SK-N-SH (cell line): ENCODE measurements around the gene CKS1B. TPM values are rescaled to one million over a fixed set of nuclear protein-coding genes. Genes with fewer than 3 reads are reported as not detected.
A peak's percentile ranks its signal among the peaks of the same experiment; 100 is the strongest.

ENCODE experiments used
- CTCF ChIA-PET: fragments of 300-600, 350-600 bp; formaldehyde crosslinking; extraction: SDS; loops from one replicate; lab custom pipeline; 2021; lab: Yijun Ruan, JAX
- POLR2A ChIA-PET: fragments of 350-600 bp; sonication (Branson Sonifier 250); formaldehyde crosslinking; extraction: SDS; loops from one replicate; lab custom pipeline; 2020; ENCODE audit warnings: antibody characterized with exemption, inconsistent platforms; lab: Yijun Ruan, JAX
- DNase-seq: peaks from one replicate; pipeline ENCODE4 v3.0.0; 2012
- H2AFZ ChIP-seq: fragments of 200-600 bp; sonication (generic); 2 replicates; pipeline ENCODE4 v1.8.1; 2016; ENCODE audit warnings: antibody characterized with exemption, mild to moderate bottlenecking, low read depth
- H3F3A ChIP-seq: fragments of 200-600 bp; sonication (generic); replicated peaks from 2 replicates; pipeline ENCODE3; 2016; ENCODE audit warnings: antibody characterized with exemption, mild to moderate bottlenecking; ENCODE audit not compliant: insufficient read depth
- H3K27ac ChIP-seq, 2 experiments: fragments of 200-500 bp in 1 of 2; fragments of 200-600 bp in 1 of 2; sonication (Bioruptor generic) in 1 of 2; sonication (generic), shearing (Covaris generic) in 1 of 2; 2 replicates each; pipeline versions ENCODE4 v1.5.1 to v1.6.1; 2014 to 2016; ENCODE audit warnings: low read depth in 2 of 2, inconsistent platforms in 1 of 2, low read length in 1 of 2, mild to moderate bottlenecking in 1 of 2, mixed read lengths in 1 of 2
- H3K27me3 ChIP-seq: fragments of 200-600 bp; sonication (generic), shearing (Covaris generic); 2 replicates; pipeline ENCODE4 v1.6.1; 2016; ENCODE audit warnings: mixed run types; ENCODE audit not compliant: insufficient read depth
- H3K36me3 ChIP-seq, 2 experiments: fragments of 200-500 bp in 1 of 2; fragments of 200-600 bp in 1 of 2; sonication (Bioruptor generic) in 1 of 2; sonication (generic) in 1 of 2; replicated peaks in 1 of 2; 2 replicates each; pipeline versions ENCODE3 to v1.5.1; 2014 to 2016; ENCODE audit warnings: low read length in 1 of 2, mild to moderate bottlenecking in 1 of 2; ENCODE audit not compliant: insufficient read depth in 2 of 2, control insufficient read depth in 1 of 2
- H3K4me1 ChIP-seq, 2 experiments: fragments of 200-500 bp in 1 of 2; fragments of 200-600 bp in 1 of 2; sonication (Bioruptor generic) in 1 of 2; sonication (generic), shearing (Covaris generic) in 1 of 2; 2 replicates each; pipeline versions ENCODE4 v1.5.1 to v1.6.1; 2014 to 2016; ENCODE audit warnings: low read depth in 1 of 2, low read length in 1 of 2, mixed run types in 1 of 2; ENCODE audit not compliant: insufficient read depth in 2 of 2, control insufficient read depth in 1 of 2
- H3K4me2 ChIP-seq: fragments of 200-600 bp; sonication (generic), shearing (Covaris generic); 2 replicates; pipeline ENCODE4 v1.6.1; 2017; ENCODE audit warnings: mixed run types
- H3K4me3 ChIP-seq, 2 experiments: fragments of 200-500 bp in 1 of 2; fragments of 200-600 bp in 1 of 2; sonication (Bioruptor generic) in 1 of 2; sonication (generic), shearing (Covaris generic) in 1 of 2; 2 replicates each; pipeline versions ENCODE4 v1.5.1 to v1.8.1; 2014 to 2016; ENCODE audit warnings: low read depth in 2 of 2, inconsistent platforms in 1 of 2, low read length in 1 of 2, mild to moderate bottlenecking in 1 of 2, mixed read lengths in 1 of 2, moderate library complexity in 1 of 2
- H3K79me2 ChIP-seq: fragments of 200-600 bp; sonication (generic); 2 replicates; pipeline ENCODE4 v1.8.1; 2017; ENCODE audit warnings: mild to moderate bottlenecking; ENCODE audit not compliant: insufficient read depth
- H3K9ac ChIP-seq: fragments of 200-600 bp; sonication (generic); 2 replicates; pipeline ENCODE4 v1.6.1; 2017; ENCODE audit warnings: mixed run types
- H3K9me2 ChIP-seq: fragments of 200-600 bp; sonication (generic); 2 replicates; pipeline ENCODE4 v1.6.1; 2017; ENCODE audit warnings: mixed run types
- H3K9me3 ChIP-seq: fragments of 200-600 bp; sonication (generic); 2 replicates; pipeline ENCODE4 v1.6.1; 2017; ENCODE audit warnings: mixed run types, mild to moderate bottlenecking, moderate library complexity
- H4K20me1 ChIP-seq: fragments of 200-600 bp; sonication (generic); 2 replicates; pipeline ENCODE4 v1.6.1; 2017; ENCODE audit warnings: mild to moderate bottlenecking, mixed run types; ENCODE audit not compliant: insufficient read depth
- CHD2 ChIP-seq: fragments of 150-350 bp; IDR thresholded peaks from 2 replicates; pipeline ENCODE4 v1.6.1; 2018; ENCODE audit warnings: low read length; ENCODE audit not compliant: partially characterized antibody
- GATA2 ChIP-seq: sonication (generic); formaldehyde crosslinking; IDR thresholded peaks from 2 replicates; pipeline ENCODE4 v1.5.0; 2020; ENCODE audit warnings: mild to moderate bottlenecking, missing genetic modification reagents
- MEF2A ChIP-seq: IDR thresholded peaks from 2 replicates; pipeline ENCODE4 v1.4.0; 2012; ENCODE audit warnings: low read depth, borderline replicate concordance
- NRF1 ChIP-seq: IDR thresholded peaks from 2 replicates; pipeline ENCODE4 v1.6.1; 2012; ENCODE audit warnings: low read depth, mild to moderate bottlenecking, low read length
- RCOR1 ChIP-seq: fragments of 150-350 bp; IDR thresholded peaks from 2 replicates; pipeline ENCODE4 v1.6.1; 2017; ENCODE audit warnings: antibody characterized with exemption, low read length
- RFX5 ChIP-seq: IDR thresholded peaks from 2 replicates; pipeline ENCODE4 v1.6.1; 2012; ENCODE audit warnings: mild to moderate bottlenecking, improper control_type of control experiment, low read length
- SIN3A ChIP-seq: IDR thresholded peaks from 2 replicates; pipeline ENCODE4 v1.6.1; 2012; ENCODE audit warnings: low read depth, mild to moderate bottlenecking, low read length, moderate library complexity, borderline replicate concordance
- USF1 ChIP-seq: IDR thresholded peaks from 2 replicates; pipeline ENCODE4 v1.4.0; 2012; ENCODE audit warnings: low read depth, borderline replicate concordance
- YY1 ChIP-seq: IDR thresholded peaks from 2 replicates; pipeline ENCODE4 v1.4.0; 2012; ENCODE audit warnings: low read depth, mild to moderate bottlenecking
- ZBTB33 ChIP-seq: IDR thresholded peaks from 2 replicates; pipeline ENCODE4 v1.4.0; 2012; ENCODE audit warnings: low read depth, borderline replicate concordance
- WGBS: methylation state at CpG from one replicate; pipeline ENCODE4 v1.1.6; 2017; ENCODE audit warnings: low lambda C conversion rate; 5-methylcytosine and 5-hydroxymethylcytosine counted together
- polyA plus RNA-seq, 3 experiments: library from polyadenylated mRNA; depleted of rRNA; stranded (reverse); fragments of >200 nt; gene quantifications; 2 replicates each; pipeline ENCODE4 v1.2.3, GENCODE V29; 2012
- TF ChIP-seq, protein P1 (sequence below): fragments of 150-350 bp; IDR thresholded peaks from 2 replicates; pipeline ENCODE4 v1.6.1; 2016; ENCODE audit warnings: mild to moderate bottlenecking, low read depth, low read length
- TF ChIP-seq, protein P2 (sequence below): fragments of 150-350 bp; IDR thresholded peaks from 2 replicates; pipeline ENCODE4 v1.6.1; 2017; ENCODE audit warnings: antibody characterized with exemption, low read length, low read depth, borderline replicate concordance
- TF ChIP-seq, protein P3 (sequence below): IDR thresholded peaks from 2 replicates; pipeline ENCODE4 v1.6.1; 2012; ENCODE audit warnings: mild to moderate bottlenecking, low read depth, low read length, moderate library complexity

The CKS1B gene
- polyA plus RNA-seq, 1 of the 3 experiments (the other 2 are of a cell fraction): 308 TPM

GRCh38 chr1:154972213-154972516 lies 2.3 kb upstream of the CKS1B start:
- Histone ChIP-seq H3K4me3 (peak overlapping the region; percentile 12 to 90; a peak in 3 of 4 replicates), H3K4me1 (peaks cover 25 to 66% of the 10 kb centered on the region in 2 experiments), H3K9ac (peak overlapping the region; percentile 88), H3K79me2 (peaks cover 70% of the 10 kb centered on the region), H3F3A (peaks cover 36% of the 10 kb centered on the region), H3K9me3 (no peaks in the 10 kb centered on the region), H3K4me2 (peak overlapping the region; percentile 98), H4K20me1 (peaks cover 23% of the 10 kb centered on the region), H3K9me2 (no peaks in the 10 kb centered on the region), H3K27ac (peak overlapping the region; percentile 97 to 99), H3K27me3 (no peaks in the 10 kb centered on the region), H2AFZ (no peak overlapping the region), H3K36me3 (peaks cover 11 to 13% of the 10 kb centered on the region in 2 experiments)
- ChIA-PET CTCF (interaction anchor here (0.8 to 37.5 kb wide), 5 partner anchors 11 to 113 kb away, joined by 3 to 640 read pairs (median 7); partner anchors contain the start of genes LENEP, PYGO2 and ZBTB7B), POLR2A (interaction anchor here (1.5 kb wide), 1 partner anchor 11 kb away, joined by 3 read pairs; the partner anchor contains the start of gene FLAD1)
- WGBS: 30% methylated on average over 3 of the region's 3 CpGs
- no peak for TF ChIP-seq SIN3A
- no peak for TF ChIP-seq USF1
- TF ChIP-seq ZBTB33: 0 out of 2 replicates have a peak, but pooled peaks have one; percentile 39
- DNase-seq: no peak

- Histone ChIP-seq H3K9me3 (no peaks in the 10 kb centered on the region), H3K27ac (peak overlapping the region; percentile 97 to 99), H3K9me2 (no peaks in the 10 kb centered on the region), H3K4me2 (peak overlapping the region; percentile 98), H2AFZ (no peak overlapping the region), H3K4me3 (peak overlapping the region; percentile 79 to 90), H3K27me3 (no peaks in the 10 kb centered on the region), H3K4me1 (peaks cover 30 to 65% of the 10 kb centered on the region in 2 experiments), H3K36me3 (peaks cover 6 to 10% of the 10 kb centered on the region in 2 experiments), H3F3A (peaks cover 36% of the 10 kb centered on the region), H3K9ac (peak overlapping the region; percentile 88), H4K20me1 (peaks cover 18% of the 10 kb centered on the region; the same call in 1 of the 2 replicates), H3K79me2 (peaks cover 70% of the 10 kb centered on the region)
- WGBS: 19% methylated on average over 18 of the region's 18 CpGs
- CTCF ChIA-PET: interaction anchor here (0.8 to 37.5 kb wide), 7 partner anchors 8 to 112 kb away, joined by 3 to 640 read pairs (median 7); partner anchors contain the start of genes LENEP, PYGO2 and ZBTB7B
- POLR2A ChIA-PET: interaction anchor here (1.0 to 3.1 kb wide), 3 partner anchors 10 to 21 kb away, joined by 3 to 13 read pairs (median 7); partner anchors contain the start of genes FLAD1, LENEP and PYGO2
- DNase-seq: no peak
- TF ChIP-seq RFX5: no peak
- no peak for TF ChIP-seq RCOR1
- TF ChIP-seq, protein P1, sequence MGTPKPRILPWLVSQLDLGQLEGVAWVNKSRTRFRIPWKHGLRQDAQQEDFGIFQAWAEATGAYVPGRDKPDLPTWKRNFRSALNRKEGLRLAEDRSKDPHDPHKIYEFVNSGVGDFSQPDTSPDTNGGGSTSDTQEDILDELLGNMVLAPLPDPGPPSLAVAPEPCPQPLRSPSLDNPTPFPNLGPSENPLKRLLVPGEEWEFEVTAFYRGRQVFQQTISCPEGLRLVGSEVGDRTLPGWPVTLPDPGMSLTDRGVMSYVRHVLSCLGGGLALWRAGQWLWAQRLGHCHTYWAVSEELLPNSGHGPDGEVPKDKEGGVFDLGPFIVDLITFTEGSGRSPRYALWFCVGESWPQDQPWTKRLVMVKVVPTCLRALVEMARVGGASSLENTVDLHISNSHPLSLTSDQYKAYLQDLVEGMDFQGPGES: no peak
- TF ChIP-seq, protein P2, sequence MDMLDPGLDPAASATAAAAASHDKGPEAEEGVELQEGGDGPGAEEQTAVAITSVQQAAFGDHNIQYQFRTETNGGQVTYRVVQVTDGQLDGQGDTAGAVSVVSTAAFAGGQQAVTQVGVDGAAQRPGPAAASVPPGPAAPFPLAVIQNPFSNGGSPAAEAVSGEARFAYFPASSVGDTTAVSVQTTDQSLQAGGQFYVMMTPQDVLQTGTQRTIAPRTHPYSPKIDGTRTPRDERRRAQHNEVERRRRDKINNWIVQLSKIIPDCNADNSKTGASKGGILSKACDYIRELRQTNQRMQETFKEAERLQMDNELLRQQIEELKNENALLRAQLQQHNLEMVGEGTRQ: no peak
- TF ChIP-seq, protein P3, sequence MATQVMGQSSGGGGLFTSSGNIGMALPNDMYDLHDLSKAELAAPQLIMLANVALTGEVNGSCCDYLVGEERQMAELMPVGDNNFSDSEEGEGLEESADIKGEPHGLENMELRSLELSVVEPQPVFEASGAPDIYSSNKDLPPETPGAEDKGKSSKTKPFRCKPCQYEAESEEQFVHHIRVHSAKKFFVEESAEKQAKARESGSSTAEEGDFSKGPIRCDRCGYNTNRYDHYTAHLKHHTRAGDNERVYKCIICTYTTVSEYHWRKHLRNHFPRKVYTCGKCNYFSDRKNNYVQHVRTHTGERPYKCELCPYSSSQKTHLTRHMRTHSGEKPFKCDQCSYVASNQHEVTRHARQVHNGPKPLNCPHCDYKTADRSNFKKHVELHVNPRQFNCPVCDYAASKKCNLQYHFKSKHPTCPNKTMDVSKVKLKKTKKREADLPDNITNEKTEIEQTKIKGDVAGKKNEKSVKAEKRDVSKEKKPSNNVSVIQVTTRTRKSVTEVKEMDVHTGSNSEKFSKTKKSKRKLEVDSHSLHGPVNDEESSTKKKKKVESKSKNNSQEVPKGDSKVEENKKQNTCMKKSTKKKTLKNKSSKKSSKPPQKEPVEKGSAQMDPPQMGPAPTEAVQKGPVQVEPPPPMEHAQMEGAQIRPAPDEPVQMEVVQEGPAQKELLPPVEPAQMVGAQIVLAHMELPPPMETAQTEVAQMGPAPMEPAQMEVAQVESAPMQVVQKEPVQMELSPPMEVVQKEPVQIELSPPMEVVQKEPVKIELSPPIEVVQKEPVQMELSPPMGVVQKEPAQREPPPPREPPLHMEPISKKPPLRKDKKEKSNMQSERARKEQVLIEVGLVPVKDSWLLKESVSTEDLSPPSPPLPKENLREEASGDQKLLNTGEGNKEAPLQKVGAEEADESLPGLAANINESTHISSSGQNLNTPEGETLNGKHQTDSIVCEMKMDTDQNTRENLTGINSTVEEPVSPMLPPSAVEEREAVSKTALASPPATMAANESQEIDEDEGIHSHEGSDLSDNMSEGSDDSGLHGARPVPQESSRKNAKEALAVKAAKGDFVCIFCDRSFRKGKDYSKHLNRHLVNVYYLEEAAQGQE: peak; percentile 46; the same call in 1 of the 2 replicates
- peak; percentile 37 for TF ChIP-seq CHD2
- no peak for TF ChIP-seq MEF2A
- peak; percentile 69; the same call in 1 of the 2 replicates for TF ChIP-seq YY1
- TF ChIP-seq NRF1: no peak
- TF ChIP-seq SIN3A: peak; percentile 52; the same call in 1 of the 2 replicates
- no peak for TF ChIP-seq GATA2
These were observed 1.8 kb upstream of the CKS1B start for GRCh38 chr1:154972517-154973343.
